NOMO-1 (cell line): Measurements from ENCODE around the gene TMC8.
"Not testable (repeated sequence)": the region's sequence is repeated elsewhere in the genome, so short reads cannot be mapped to it uniquely, and the experiment has no call there.

Experiments used
- DNase-seq, 2 experiments: peaks; one replicate each; lab custom pipeline; 2025; ENCODE audit not compliant: unreplicated experiment in 2 of 2; lab: John Stamatoyannopoulos, UW

TMC8 gene

DNA sequence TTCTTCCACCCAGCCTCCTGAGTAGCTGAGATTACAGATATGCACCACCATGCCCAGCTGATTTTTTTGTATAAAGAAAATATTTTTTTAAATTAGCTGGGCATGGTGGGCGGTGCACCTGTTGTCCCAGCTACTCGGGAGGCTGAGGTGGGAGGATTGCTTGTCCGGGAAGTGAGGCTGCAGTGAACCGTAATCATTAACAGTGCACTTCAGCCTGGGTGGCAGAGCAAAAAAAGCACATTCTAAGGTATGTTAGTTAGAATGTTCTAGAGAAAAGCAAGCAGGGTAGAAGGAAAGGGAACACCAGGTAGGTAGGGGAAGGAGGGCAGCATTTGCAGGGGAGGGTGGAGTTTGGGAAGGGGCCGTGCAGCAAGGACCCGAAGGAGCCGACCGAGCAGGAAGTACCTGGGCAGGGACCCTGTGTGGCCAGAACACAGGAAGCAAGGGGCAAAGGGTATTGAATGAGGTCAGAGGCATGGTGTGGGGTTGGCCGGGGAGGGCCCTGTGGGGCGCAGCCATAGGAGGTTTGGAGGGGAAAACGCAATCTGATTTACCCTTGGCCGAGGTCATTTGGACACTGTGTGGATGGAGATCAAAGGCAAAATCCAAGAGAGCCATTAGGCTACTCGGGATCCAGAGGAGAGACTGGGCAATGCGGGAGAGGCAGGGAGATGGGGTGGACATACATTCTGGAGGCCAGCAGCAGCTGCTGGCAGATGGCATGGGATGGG lies 17.9 kb downstream of the TMC8 start:
- DNase-seq = no peak

DNA sequence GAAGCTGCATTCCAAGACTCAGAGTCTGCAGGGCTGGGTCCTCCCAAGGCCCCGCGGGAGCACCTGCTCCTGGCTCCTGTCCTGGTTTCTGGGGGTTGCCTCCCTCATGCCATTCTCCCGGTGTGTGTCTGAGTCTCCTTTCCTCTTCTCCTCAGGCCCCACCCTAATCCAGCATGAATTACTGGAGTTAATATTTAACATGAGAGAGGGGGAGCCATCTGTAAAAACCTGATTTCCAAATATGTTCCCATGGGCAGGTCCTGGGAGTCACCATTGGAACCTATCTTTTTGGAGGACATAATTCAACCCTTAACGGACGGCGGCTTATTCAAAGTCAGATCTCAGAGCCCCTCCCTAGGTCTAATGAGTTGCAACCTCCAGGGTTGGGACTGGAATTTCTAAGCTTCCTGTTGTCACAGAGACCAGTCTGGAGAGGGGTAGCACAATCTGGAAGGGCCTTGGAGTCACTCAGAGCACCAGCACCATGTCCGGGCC lies 21.0 kb downstream of the TMC8 start:
- DNase-seq = no peak

DNA sequence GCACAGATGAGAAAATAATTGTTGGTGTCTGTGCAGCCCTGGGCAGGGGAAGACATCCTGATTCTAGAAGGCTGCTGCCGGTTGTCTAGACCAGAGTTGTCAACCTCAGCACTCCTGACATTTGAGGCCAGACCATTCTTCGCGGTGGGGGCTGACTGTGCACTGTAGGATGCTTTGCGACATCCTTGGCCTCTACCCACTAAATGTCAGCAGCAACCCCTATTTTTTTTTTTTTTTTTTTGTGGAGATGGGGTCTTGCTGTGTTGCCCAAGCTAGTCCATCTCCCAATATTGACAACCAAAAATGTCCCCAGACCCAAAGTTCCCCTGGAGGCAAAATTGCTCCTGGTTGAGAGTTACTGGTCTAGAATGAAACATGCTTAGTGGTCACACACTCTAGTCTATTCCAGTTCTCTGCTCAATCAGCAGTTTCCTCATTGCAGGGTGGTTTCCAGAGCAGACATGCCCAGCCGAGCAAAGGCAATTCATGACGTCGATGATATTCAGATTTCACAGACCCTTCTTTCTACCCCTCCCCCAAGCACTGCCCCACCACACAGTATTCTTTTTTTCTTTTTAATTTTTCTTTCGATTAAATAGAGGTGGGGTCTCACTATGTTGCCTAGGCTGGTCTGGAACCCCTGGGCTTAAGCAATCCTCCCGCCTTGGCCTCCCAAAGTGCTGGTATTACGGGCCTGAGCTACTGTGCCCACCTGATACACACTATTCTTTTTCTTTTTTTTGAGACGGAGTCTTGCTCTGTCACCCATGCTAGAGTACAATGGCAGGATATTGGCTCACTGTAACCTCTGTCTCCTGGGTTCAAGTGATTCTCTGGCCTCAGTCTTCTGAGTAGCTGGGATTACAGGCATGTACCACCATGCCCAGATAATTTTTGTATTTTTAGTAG lies 24.6 kb downstream of the TMC8 start:
- peak in 1 of 2 experiments; percentile 62 for DNase-seq

- DNase-seq = peak in 1 of 2 experiments; percentile 41
Observed at GRCh38 chr17:78159575-78160158, 29.1 kb downstream of the TMC8 start.

GRCh38 chr17:78163881-78164747 lies 33.5 kb downstream of the TMC8 start:
- DNase-seq = no peak

DNA sequence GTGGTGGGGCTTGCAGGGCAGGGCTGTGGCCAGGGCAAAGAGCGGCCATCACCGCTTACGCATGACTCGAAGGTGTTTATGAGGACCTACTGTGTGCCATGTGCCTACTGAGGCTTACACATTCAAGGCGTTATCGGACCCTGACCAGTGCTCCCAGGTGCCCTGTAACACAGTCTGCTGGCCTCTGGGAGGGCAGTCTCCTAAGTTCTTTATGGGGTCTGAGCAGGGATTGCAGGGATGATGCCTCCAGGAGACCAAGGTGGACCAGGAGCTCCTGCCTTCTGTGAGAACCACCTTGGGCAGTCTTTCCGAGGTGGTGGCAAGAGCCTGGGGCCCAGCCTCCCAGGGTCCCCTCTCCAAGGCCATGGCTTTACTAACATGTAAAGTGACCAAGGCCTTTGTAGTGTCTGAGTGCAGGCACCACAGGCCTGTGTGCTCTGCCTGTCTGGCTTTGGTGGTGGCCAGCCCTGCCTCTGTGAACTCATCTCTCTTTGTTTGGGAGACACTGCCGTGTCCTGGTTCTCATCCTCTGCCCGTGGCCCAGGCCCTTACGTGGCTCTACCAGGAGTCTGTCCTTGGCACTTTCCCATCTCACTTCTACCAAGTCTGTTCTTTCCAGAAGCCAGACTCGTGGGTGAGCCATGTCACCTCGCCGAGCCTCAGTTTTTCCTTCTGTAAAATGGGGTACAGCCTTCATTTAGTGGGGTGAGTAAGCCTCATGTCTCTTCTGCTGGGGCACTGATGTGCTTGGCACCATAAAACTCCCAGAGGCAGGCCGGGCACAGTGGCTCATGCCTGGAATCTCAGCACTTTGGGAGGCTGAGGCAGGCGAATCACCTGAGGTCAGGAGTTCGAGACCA lies 34.4 kb downstream of the TMC8 start:
- no peak for DNase-seq

GRCh38 chr17:78166416-78166815 lies 35.8 kb downstream of the TMC8 start:
- DNase-seq = no peak

GRCh38 chr17:78168242-78168902 lies 37.8 kb downstream of the TMC8 start, which contains the start of gene SYNGR2:
SYNGR2 (plus strand) TSS chr17:78168581; CDS start chr17:78168617, 36 bp downstream.
- DNase-seq = peak; percentile 79 to 92

DNA sequence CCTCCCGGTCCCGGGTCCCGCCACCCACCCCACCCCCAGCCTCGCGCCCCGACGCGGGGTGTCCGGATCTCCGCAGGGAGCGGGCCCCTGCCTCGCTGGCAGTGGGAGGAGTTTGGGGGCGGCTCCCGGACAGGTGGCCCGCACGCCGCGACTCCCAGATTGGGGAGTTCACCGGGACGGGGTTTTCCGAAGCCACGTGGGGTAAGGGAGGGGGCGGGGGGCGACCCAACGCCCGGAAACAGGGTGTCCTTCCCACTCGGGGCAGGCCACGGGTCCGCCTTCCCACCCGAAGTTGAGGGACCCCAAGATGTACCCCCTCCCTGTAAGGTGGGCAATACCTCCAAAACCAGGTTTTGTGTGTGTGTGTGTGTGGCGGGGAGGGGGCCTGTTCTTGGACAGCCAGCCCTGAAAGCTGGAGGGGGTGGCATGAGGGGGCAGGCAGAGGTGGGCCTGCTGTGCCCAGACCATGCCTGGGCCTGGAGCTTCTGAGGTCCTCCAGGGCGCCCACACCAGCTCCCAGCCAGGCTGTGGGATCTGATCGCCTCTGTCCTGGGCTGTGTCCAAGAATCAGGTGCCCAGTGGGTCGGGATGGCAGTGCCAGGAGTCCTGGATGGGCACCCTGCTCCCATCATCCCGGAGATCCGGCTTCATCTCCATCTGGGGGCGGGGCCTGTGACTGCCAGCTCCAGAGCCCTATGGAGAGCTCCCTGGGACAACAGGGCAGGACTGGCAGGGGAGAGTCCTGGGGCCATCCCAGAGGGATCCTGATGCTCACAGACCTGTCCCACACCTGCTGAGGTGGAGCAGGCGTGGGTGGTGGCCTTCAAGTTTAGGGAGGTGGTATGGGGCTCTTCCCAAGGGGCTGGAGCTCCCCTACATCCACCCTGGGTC lies 38.6 kb downstream of the TMC8 start:
- DNase-seq = no peak

GRCh38 chr17:78170692-78171590 lies 40.4 kb downstream of the TMC8 start:
- no peak for DNase-seq

DNA sequence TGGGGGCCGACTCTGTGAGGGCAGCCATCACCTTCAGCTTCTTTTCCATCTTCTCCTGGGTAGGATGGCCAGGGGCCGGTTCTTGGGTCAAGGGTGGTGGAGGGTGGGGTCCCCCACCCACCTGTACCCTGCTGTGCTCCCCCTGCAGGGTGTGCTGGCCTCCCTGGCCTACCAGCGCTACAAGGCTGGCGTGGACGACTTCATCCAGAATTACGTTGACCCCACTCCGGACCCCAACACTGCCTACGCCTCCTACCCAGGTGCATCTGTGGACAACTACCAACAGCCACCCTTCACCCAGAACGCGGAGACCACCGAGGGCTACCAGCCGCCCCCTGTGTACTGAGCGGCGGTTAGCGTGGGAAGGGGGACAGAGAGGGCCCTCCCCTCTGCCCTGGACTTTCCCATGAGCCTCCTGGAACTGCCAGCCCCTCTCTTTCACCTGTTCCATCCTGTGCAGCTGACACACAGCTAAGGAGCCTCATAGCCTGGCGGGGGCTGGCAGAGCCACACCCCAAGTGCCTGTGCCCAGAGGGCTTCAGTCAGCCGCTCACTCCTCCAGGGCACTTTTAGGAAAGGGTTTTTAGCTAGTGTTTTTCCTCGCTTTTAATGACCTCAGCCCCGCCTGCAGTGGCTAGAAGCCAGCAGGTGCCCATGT lies 41.1 kb downstream of the TMC8 start:
- DNase-seq = not testable (repeated sequence)

- DNase-seq = peak in 1 of 2 experiments; percentile 30
Observed at GRCh38 chr17:78172249-78173051, 41.9 kb downstream of the TMC8 start.

DNA sequence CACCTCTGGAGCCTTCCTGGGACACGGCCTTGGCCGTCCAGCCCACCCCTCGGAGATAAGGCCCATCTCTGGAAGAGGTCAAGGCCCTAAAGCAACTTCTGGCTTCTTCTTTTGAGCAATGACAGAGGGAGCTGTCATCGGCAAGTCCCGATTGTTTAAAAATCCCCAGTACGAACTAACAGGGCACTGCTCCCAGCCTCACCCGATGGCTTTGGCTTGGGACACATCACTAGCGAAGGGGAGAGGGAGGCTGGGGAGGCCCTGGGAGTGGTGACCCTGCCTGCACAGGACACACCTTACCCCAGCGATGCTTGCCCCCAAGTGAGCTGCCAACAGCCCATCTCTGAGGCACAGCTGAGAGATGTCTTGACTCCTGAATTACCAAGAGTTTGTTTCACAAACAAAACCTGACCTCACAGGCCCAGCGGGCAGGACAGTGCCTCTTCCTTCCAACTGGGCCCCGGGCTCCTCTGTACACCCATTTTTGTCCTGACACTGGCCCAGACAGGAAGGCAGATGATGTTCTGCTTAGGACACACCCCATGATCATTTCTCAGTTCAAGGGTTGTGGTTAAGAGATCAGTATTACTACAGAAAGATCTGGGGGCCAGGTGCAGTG lies 42.6 kb downstream of the TMC8 start:
- DNase-seq = peak in 1 of 2 experiments; percentile 14

DNA sequence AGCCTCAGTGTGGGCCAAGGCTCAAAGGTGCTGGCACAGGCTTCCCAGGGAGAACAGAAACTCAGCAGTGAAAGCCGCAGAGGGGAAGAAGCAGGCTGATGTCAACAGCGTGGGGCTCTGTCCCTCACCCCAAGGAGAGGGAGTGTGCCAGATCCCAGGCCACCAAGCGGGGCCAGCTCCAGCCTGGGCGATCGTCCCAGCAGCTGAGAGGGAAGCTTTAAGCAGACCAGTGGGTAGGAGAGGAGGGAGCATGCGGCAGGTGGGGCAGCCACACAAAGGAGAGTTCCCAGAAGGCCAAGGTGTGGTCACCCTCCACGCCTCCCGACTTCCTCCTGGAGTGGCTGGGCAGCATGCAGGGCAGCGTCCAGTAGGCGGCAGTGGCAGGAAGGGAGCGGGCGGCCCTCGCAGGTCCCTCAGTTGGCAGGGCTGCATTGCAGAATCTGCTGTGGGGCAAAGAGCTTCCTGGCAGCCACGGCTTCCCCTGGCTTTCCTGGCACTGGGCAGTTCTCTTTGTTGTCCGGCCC lies 43.8 kb downstream of the TMC8 start:
- DNase-seq = peak; percentile 75 to 76
